NCI-H446 (cell line): ENCODE results near the gene GOLGA6D.
"Not testable (repeated sequence)": the region's sequence is repeated elsewhere in the genome, so short reads cannot be mapped to it uniquely, and the experiment has no call there.

Source experiments
- DNase-seq, 2 experiments: peaks; one replicate each; lab custom pipeline; 2025; lab: John Stamatoyannopoulos, UW

GOLGA6D gene, protein sequence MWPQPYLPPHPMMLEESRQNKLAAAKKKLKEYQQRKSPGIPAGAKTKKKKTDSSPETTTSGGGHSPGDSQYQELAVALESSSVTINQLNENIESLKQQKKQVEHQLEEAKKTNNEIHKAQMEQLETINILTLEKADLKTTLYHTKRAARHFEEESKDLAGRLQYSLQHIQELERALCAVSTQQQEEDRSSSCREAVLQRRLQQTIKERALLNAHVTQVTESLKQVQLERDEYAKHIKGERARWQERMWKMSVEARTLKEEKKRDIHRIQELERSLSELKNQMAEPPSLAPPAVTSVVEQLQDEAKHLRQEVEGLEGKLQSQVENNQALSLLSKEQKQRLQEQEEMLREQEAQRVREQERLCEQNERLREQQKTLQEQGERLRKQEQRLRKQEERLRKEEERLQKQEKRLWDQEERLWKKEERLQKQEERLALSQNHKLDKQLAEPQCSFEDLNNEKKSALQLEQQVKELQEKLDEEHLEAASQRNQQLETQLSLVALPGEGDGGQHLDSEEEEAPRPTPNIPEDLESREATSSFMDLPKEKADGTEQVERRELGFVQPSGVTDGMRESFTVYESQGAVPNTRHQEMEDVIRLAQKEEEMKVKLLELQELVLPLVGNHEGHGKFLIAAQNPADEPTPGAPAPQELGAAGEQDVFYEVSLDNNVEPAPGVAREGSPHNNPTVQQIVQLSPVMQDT

DNA sequence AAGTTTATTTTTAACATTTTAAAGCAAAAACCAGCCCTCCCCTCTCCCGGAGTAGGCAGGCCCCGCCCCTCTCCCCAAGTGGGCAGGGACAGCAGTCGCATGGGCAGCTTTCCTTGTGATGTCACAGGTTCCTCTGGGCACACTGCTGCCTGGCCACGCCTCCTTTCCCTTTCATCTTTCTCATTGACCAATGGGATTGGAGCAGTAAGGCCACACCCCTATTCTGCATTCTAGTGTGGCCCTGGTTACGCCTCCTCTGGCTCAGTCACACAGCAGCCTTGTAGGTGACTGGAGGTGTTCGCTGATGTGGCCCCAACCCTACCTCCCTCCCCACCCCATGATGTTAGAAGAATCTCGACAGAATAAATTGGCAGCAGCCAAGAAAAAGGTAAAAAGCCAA lies at the start of gene GOLGA6D:
Gene GOLGA6D (plus strand): TSS at position 264 of the 400 bp plus-strand sequence. CDS start 41 bp downstream, at position 305.
- DNase-seq = not testable (repeated sequence)

DNA sequence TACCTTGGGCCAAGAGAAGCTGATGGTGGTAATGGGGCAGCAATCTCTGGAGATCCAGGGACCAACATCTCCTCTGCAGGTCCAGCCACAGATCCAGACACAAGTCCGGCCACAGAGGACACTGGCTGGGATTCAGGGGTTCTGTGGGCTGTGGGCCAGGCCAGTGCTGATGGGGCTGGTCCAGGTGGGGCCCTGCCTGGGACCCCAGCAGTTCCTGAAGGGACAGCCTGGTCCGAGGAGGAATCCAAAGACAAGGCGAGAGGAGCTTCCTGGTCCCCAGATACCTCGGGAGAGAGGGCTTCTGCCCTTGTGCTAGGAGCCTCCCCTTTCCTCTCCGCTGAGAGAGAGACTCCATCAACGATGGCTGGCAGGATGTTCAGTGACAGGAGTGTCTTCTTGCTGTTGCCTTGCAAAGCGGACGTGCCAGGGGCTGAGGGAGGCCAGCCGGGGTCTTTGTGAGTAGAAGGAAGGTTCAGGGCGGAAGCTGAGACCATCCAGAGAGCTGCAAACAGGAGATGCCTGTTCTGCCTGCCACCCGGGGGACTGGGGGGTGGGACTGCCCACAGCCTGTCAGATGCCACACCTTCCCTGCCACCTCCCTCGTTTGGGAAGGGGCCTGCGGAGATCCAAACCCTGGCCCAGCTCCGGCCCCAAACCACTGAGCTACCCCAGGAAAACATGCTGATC lies 49.0 kb upstream of the GOLGA6D start:
- DNase-seq = no peak

DNA sequence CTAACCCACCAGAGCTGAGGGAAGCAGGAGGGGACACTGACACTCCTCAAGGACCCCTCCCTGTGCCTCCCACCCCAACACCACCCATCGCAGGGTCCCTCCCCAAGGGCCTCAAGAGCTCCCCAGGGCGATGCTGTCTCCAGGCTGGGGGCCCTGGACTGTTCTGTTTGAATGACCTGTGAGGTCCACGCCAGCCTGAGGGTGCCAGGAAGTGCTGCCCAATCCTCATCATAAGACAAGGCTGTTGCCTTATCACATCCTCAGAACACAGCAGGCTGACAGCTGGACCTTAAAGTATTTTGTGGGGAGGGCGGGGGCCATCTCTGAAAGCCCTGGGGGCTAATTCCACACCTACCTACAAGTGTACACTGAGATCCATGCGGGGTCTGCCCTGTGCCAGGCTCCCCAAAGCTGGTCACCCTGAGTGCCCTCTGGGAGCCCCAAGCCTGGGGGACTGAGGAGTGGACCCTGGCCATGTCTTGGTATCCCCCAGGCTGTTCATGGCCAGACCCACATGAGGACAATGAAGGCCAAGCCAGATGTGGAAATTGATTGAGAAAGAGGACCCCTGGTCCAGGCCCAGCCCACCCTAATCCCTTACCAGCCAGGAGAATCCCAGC lies 48.3 kb upstream of the GOLGA6D start:
- no peak for DNase-seq

DNA sequence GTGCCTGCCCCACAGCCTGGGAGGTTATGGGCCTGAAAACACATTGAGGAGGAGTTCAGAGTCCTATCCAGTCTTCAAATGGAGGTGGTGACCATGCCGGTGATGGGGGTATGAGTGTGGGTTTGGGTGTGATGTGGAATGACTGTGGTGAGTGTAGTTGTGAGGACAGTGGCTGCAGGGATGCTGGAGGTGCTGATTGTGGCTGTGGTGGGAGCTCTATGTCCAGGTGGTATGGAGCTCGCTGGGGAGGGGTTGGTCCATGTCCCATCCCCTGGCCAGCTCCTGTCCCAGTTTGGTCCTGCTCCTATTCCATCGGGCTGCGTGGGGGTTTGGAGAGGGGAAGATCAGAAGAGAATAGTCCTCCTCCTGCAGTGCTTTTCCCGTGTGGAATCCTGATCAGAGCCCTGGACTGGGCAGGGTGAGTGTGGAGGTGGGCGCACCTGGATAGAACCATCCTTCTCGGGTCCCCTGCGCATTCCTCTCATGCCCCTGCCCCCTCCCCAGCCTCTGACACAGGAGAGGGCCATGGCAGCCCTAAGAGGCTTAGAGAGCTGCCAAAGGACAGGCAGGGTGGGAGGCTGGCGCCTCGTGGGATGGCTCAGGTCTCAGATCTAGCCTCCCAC lies 47.5 kb upstream of the GOLGA6D start:
- no peak for DNase-seq

DNA sequence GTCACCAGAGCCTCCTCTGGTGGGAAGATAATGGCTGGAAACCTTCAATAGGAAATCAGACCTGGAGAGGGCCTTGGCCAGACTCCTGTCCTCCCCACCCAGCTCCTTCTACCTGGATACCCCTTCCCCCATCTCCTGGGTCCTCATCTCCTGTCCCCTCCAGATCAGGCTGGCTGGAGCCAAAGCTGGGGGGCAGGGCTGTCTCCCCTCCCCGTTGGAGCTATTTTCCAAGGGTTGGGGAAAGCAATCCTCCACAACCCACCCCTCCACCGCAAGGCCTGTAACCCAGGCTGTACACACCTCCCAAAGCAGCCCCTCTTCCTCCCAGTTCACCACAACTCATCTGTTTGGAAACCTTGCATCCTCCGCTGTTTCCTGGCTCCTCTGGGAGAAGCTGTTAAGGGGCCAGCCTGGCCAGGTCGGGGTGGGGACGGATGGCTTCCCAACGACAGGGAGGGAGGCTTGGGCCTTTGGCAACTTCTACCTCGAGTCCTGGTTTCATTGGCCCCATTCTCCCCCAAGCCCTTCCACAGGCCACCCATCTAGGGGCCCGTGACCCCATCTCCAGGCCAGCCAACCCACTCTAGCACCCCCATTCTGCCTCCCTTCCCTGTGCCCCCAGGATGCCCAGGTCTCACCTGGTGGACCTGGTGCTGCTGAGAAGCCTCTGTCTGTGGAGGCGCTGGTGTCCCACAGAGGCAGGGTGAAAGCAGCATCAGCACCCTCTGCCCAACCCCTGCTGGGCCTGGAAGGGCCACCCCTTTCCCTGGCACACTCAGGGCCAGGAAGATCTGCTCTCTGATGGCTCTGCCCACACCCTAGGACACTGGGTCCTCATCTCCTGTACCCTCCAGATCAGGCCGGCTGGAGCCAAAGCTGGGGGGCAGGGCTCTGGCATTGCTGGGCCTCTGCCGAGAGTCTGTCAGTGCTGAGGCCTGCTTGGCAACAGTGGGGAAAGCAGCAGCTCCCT lies 46.6 kb upstream of the GOLGA6D start:
- no peak for DNase-seq

DNA sequence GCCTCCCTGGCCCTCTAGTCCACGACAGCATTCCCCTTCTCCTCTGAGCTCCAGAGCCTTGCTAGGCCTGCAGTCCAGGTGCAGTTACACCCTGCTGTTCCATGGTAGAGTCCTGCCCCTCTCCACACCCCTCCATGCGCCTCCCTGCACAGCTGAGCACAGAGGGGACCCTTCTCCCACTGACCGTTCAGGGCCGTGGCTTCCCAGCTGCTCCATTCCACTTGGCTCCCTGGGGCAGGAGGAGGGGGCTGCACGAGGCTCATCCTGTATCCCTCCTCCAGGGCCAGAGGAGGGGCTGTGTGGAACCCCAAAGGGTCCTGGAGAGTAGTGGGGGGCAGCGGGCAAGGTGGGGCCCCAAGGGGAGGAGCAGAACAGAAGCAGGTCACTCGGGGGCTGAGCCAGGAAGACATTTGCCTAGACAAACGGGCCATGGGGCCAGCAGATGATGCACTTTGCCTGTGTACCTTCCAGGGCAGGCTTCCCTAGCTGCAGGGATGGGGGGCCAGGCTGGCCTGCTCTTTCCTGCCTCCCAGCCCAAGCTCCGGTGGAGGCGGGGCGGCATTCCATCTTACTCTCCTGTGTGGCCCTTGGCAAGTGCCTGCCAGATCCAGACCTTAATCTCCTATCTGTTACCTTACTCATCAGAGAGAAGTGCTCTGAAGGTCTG lies 45.2 kb upstream of the GOLGA6D start:
- no peak for DNase-seq

DNA sequence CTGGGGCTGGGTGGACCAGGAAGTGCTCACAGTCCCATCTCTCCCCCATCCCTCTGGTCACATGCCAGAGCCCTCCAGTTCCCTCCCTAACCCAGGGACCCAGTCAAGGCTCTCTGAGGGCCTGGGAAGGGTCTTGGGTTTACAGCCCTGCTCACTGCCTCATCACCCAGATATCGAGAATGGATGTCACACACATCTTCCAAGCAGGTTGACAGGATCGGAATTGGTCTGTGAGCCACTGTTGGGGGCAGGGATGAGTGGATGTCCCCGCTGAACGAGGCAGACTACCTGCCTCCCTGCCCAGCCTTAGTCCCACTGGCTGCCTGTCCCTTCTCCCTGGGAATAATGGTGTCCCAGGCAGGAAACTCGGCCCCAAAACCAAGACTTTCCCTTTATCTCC lies 44.5 kb upstream of the GOLGA6D start:
- DNase-seq = no peak

DNA sequence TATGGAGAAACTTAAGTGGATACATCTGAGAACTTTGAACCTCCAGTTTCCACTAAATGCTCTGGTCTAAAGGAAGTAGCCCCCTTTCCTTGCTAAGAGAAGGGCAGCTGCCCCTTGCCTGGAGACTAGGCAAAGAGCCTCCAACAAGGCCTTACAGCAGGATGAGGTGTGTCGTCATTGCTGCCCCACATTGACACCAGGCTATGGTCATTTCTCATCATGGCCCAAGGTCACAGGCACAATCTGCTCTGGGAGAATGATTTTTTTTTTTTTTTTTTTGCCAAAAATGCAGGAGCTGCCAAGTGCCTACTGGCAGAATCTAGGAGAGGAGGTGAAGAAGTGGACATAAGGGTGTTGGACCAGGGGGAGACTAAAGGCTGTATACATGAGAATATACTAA lies 36.9 kb upstream of the GOLGA6D start:
- DNase-seq = not testable (repeated sequence)

DNA sequence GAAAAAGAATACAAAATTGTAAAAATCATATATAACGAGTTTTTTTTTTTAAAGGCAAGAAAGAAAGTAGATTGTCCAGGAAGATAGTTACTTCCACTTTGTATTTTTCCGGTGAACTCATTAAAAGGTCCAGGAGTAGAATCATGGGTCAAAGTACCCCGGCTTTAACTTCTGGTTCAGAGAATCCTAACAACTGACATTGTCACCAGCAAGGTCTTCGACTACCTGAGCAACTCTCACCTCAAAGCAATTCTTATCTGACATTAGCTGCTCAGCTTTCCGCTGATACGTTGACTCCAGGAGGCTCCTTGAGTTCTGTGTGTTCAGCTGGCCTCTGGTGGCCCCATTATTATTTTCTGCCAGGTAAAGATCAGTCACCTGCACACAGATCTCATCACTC lies 33.6 kb upstream of the GOLGA6D start:
- DNase-seq = not testable (repeated sequence)

DNA sequence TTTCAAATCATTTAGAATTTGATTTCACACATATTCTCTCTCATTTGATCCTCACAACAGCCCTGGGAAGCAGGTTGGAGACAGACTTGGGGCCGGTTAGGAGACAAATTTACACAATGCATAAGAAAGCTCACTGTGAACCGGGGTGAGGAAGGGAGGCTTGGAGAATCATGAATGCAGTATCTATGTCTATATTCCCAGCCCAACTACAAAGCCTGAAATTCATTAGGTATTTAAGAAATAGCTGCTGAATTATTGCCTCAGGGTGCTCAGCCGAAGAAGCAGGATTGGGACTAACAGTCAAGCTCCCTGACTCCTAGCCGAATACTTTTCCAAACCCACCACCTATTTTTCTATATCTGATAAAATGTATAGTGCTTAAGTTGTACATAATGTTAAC lies 32.9 kb upstream of the GOLGA6D start:
- DNase-seq = no peak

DNA sequence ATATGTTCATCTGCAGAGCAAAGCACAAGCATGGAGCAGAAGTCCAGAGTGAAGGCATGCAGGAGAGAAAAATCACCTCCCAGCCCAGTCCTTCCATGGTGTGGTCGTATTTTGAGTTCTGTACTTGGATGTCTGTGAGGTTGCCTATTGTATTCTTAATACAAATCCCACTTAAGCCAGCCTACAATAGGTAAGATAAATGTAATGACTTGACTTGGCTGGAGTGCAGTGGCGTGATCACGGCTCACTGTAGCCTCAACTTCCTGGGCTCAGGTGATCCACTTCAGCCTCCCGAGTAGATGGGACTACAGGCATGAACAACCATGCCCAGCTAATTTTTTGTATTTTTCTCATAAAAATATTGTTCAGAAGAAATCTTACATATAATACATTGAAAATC lies 31.3 kb upstream of the GOLGA6D start:
- DNase-seq = not testable (repeated sequence)

DNA sequence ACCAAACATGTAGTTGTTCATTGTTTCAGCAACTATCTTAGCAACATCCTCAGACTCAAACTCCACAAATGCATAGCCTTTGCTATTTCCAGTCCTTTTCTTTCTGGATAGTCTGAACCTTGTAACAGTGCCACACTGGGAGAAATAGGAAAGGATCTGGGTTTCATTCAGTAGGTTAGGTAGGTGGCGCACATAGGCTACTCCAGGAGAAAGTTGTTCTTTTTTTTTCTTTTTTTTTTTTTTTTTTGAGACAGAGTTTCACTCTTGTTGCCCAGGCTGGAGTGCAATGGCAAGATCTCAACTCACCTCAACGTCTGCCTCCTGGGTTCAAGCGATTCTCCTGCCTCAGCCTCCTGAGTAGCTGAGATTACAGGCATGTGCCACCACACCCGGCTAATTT lies 30.4 kb upstream of the GOLGA6D start:
- not testable (repeated sequence) for DNase-seq

DNA sequence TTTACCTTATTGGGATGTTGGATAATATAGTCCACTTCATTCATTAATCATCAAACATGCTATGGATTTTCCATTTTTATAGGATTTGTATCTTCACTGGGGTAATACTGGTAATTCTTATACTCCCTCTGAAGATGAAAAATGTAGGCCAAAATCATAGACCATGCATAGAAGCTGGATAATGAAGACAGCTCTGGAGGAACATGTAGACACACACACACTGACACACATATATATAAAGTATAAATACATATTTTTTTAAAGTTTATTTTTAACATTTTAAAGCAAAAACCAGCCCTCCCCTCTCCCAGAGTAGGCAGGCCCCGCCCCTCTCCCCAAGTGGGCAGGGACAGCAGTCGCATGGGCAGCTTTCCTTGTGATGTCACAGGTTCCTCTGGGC lies 24.6 kb upstream of the GOLGA6D start, which contains the start of gene GOLGA6C:
Gene GOLGA6C (plus strand): TSS at position 301 of the 400 bp plus-strand sequence. CDS start 265 bp downstream, outside the sequence.
- not testable (repeated sequence) for DNase-seq

DNA sequence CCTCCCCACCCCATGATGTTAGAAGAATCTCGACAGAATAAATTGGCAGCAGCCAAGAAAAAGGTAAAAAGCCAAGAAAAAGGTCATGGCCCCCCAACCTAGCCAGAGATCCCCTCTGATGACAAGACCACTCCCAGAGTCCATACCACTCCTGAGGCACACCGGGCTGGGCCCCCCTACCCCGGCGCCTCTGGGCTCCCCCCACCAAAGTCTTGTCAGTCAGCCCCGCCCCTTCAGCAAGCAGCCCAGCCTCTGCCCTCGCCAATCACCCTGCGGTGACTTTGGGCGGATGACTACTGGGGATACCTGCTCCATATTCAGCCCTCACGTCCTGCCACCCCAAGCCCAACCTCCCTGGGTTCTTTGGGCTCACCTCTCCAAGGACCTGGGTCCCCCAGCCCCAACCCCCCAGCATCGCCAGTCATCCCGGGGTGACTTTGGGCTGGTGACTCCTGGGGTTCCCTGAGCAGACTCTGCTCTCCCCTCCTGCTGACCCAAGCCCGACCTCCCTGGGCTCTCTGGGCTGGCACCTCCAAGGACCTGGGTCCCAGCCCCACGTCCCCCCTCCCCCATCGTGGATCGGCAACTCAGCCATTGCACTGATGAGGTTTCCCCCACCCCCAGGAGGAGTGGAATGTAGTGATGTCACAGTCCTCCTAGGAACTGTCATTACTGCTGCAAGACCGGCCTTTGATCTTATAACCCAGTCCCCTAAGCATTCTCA lies 23.9 kb upstream of the GOLGA6D start:
- DNase-seq = not testable (repeated sequence)

DNA sequence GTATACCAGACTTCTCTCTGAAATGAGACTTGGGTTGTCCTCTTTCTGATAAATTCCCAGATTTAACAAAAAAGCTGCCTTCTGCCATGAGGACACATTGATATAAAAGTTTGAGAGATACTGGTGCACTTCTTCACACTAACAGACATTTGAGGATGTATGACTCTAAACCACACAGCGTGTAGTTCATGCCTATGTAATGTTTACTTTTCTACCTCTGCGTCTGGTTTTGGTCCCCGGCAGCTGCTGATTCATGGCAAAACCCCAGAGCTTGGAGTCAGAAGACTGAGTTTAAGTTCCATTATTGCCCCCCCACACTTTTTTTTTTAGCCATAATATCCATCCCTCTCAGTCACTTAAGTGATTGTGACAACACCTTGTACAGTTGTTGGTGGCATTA lies 22.8 kb upstream of the GOLGA6D start:
- DNase-seq = not testable (repeated sequence)

DNA sequence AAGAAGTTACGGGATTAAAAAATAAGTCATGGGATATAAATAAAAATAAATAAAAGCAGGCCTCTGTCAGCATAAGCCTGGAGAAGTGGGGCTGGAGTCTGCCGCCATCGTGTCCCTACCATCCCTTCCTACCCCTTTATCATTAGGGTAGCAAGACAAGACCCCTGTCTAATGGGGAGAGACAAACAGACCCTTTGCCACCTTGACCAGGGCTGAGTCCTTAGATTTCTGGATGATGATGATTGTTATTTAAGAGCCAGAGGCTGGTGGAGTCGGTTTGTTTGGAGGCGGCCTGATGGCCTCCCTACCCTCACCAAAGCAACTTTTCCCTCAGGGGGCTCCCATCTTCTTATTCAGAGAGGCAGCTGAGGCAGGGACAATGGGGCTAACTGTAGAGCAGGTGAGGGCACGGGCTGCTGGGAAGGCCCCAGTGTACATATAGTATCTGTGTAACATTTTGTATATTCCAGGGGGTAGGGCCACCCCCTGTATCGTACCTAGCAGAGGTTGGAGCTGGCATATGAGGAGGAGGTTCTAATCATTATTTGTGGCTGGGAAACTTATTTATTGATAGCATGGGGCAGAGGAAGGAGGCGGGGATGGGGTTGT lies 8.8 kb upstream of the GOLGA6D start:
- not testable (repeated sequence) for DNase-seq

DNA sequence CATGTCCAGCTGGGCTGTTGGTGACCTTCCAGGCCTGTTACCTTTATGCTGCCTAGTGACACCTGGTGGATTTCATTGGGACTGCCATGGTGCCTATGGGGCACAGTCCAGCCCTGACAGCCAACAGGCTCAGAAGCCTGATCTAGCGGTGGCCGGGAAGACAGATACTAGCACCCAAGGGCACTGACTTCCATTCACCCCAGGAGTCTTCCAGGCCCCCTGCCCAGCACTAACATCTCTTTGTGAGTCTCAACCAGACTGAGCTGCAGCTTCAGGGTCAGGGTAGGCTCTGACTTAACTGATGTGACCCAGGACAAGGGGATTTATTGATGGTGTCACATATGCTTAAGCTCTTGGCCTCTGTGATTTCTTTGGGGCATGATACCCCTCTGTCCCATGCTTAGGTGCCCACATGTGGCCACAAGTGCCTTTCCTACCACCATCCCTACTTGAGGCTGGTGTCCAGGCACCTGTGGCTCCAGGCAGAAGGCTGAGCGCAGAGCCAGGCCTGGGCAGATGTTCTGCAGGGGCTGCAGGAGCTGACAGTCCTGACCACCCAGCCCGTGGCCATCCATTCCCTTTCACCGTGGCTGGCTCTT lies 8.0 kb upstream of the GOLGA6D start:
- not testable (repeated sequence) for DNase-seq

DNA sequence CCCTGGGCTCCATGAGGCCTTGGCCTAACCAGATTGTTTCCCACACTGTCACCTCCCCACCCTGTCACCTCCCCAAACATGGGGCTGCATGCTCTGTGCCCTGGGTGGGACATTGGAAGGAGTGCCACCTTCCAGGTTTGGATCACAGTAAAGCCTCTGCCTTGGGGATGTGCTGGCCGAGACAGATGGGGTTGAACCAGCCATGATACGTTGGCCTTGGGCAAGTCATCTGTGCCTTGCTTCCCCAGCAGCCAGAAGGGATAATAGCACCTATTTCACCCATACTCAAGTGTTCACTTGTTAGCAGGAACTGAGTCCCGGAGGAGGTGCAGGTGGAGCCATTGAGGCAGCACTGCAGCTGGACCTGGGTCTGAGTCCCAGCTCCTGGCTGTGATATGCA lies 7.0 kb upstream of the GOLGA6D start:
- not testable (repeated sequence) for DNase-seq
